ENCODE measurements around the gene FKBP5.

GRCh38 chr6:35558571-35558970 lies 130.1 kb downstream of the FKBP5 start:
- no peak for TF ChIP-seq REST (IDR thresholded peaks at IDR 0.05; ENCODE audit: borderline replicate concordance)
- no peak for TF ChIP-seq EZH2 (IDR thresholded peaks at IDR 0.05; ENCODE audit: borderline replicate concordance, insufficient read depth, low read length, poor library complexity, severe bottlenecking)

Measured in neural cell (in vitro differentiated cells).